SK-N-SH treated with all-trans-retinoic acid at 6 μM for 48 hours (cell line): ENCODE data around the gene RNF168.

Experiments used
- CREB5 ChIP-seq: fragments of 250-450 bp; sonication (Bioruptor Pico); IDR thresholded peaks from 2 replicates; pipeline ENCODE4 v1.5.1; 2020; ENCODE audit warnings: low read depth, mild to moderate bottlenecking, moderate library complexity
- PATZ1 ChIP-seq: fragments of 250-450 bp; sonication (Bioruptor Pico); IDR thresholded peaks from 2 replicates; pipeline ENCODE4 v1.8.0; 2020; ENCODE audit warnings: mild to moderate bottlenecking, moderate library complexity, borderline replicate concordance
- POU6F1 ChIP-seq: fragments of 250-450 bp; sonication (Bioruptor Pico); IDR thresholded peaks from 2 replicates; pipeline ENCODE4 v1.8.0; 2021; ENCODE audit warnings: low read depth, mild to moderate bottlenecking, moderate library complexity, borderline replicate concordance
- ZFP3 ChIP-seq: fragments of 250-450 bp; sonication (Bioruptor Pico); IDR thresholded peaks from 2 replicates; pipeline ENCODE4 v1.5.0; 2020; ENCODE audit warnings: mild to moderate bottlenecking, moderate library complexity
- ZFP30 ChIP-seq: fragments of 450-650 bp; formaldehyde crosslinking; IDR thresholded peaks from 2 replicates; pipeline ENCODE4 v1.5.0; 2022; ENCODE audit warnings: mild to moderate bottlenecking, moderate library complexity
- ZNF70 ChIP-seq: fragments of 450-650 bp; formaldehyde crosslinking; IDR thresholded peaks from 2 replicates; pipeline ENCODE4 v1.5.0; 2020; ENCODE audit warnings: mild to moderate bottlenecking, moderate library complexity
- ZNF8 ChIP-seq: fragments of 450-650 bp; formaldehyde crosslinking; IDR thresholded peaks from 2 replicates; pipeline ENCODE4 v1.5.0; 2020; ENCODE audit warnings: mild to moderate bottlenecking, moderate library complexity

DNA sequence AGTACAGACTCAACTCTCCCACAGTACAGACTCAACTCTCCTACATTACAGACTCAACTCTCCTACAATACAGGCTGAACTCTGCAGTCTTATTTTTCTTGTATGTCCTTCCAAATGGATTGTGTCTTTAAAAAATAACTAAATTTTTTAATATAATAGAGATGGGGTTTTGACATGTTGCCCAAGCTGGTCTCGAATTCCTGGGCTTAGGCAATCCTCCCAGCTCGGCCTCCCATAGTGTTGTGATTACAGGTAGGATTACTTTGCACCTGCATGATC is 40.2 kb downstream of the RNF168 start:
- TF ChIP-seq ZNF8 (CRISPR knock-in tag) (no peak), ZFP3 (CRISPR knock-in tag) (no peak), ZNF70 (CRISPR knock-in tag) (no peak), ZFP30 (CRISPR knock-in tag) (no peak), CREB5 (CRISPR knock-in tag) (no peak), PATZ1 (CRISPR knock-in tag) (no peak), POU6F1 (CRISPR knock-in tag) (no peak)
